DND-41 (cell line): Measurements from ENCODE around the gene TSPYL6.

Experiments
- ATAC-seq: fragments of 200-7000 bp; cut with Tn5 transposase; 3 replicates; pipeline ENCODE4 v1.9.1; 2021; ENCODE audit warnings: low read depth; ENCODE audit not compliant: insufficient read depth
- DNase-seq: peaks from one replicate; pipeline ENCODE4 v3.0.0-alpha.2; 2020
- H2AFZ ChIP-seq: 2 replicates; pipeline ENCODE4 v1.6.0; 2012; ENCODE audit warnings: low read depth, low read length
- H3K27ac ChIP-seq: 2 replicates; pipeline ENCODE4 v1.5.1; 2012; ENCODE audit warnings: low read length, inconsistent platforms
- H3K27me3 ChIP-seq: fragments of 200-600 bp; sonication (generic); 2 replicates; pipeline ENCODE4 v1.6.0; 2012; ENCODE audit warnings: low read length, mild to moderate bottlenecking, inconsistent platforms; ENCODE audit not compliant: insufficient read depth, poor library complexity
- H3K36me3 ChIP-seq: 2 replicates; pipeline ENCODE4 v1.5.1; 2012; ENCODE audit warnings: low read length, inconsistent platforms; ENCODE audit not compliant: insufficient read depth
- H3K4me1 ChIP-seq: 2 replicates; pipeline ENCODE4 v1.5.1; 2012; ENCODE audit warnings: mild to moderate bottlenecking, low read length; ENCODE audit not compliant: insufficient read depth
- H3K4me2 ChIP-seq: 2 replicates; pipeline ENCODE4 v1.6.0; 2012; ENCODE audit warnings: mild to moderate bottlenecking, moderate library complexity, low read length, inconsistent platforms; ENCODE audit not compliant: insufficient read depth
- H3K4me3 ChIP-seq, 2 experiments: fragments of 200-600 bp in 1 of 2; shearing (Covaris generic) in 1 of 2; 2 replicates each; pipeline ENCODE4 v1.5.1; 2012 to 2016; ENCODE audit warnings: inconsistent platforms in 2 of 2, low read length in 2 of 2, mild to moderate bottlenecking in 2 of 2, low read depth in 1 of 2, moderate library complexity in 1 of 2
- H3K79me2 ChIP-seq: 2 replicates; pipeline ENCODE4 v1.6.0; 2012; ENCODE audit warnings: low read length, inconsistent platforms; ENCODE audit not compliant: insufficient read depth
- H3K9ac ChIP-seq: 2 replicates; pipeline ENCODE4 v1.6.0; 2012; ENCODE audit warnings: low read depth, mild to moderate bottlenecking, inconsistent platforms, low read length, moderate library complexity
- H3K9me3 ChIP-seq: 2 replicates; pipeline ENCODE4 v1.5.1; 2012; ENCODE audit warnings: low read length, moderate library complexity, mild to moderate bottlenecking, inconsistent platforms; ENCODE audit not compliant: insufficient read depth, severe bottlenecking
- H4K20me1 ChIP-seq: 2 replicates; pipeline ENCODE4 v1.6.0; 2012; ENCODE audit warnings: low read length; ENCODE audit not compliant: insufficient read depth
- EZH2 ChIP-seq: IDR thresholded peaks from 3 replicates; pipeline ENCODE4 v1.6.1; 2012; ENCODE audit warnings: borderline replicate concordance, low read depth, mild to moderate bottlenecking, moderate library complexity, low read length, inconsistent platforms; ENCODE audit not compliant: severe bottlenecking
- TF ChIP-seq, protein P1 (sequence below): IDR thresholded peaks from 2 replicates; pipeline ENCODE4 v1.5.1; 2012; ENCODE audit warnings: borderline replicate concordance, low read length, moderate library complexity, mild to moderate bottlenecking; ENCODE audit not compliant: poor library complexity, severe bottlenecking; ENCODE audit errors: extremely low read depth

The TSPYL6 gene

GRCh38 chr2:54290356-54291025, 34.5 kb upstream of the TSPYL6 start:
- Histone ChIP-seq H3K36me3 (no peaks in the 10 kb centered on the region), H3K4me3 (no peak overlapping the region), H3K4me2 (no peak overlapping the region), H3K9ac (no peak overlapping the region), H2AFZ (no peak overlapping the region), H4K20me1 (no peaks in the 10 kb centered on the region), H3K27me3 (no peaks in the 10 kb centered on the region), H3K79me2 (no peaks in the 10 kb centered on the region), H3K9me3 (no peaks in the 10 kb centered on the region), H3K4me1 (no peaks in the 10 kb centered on the region), H3K27ac (no peak overlapping the region)
- DNase-seq (no peak), ATAC-seq (no peak)
- TF ChIP-seq, protein P1, sequence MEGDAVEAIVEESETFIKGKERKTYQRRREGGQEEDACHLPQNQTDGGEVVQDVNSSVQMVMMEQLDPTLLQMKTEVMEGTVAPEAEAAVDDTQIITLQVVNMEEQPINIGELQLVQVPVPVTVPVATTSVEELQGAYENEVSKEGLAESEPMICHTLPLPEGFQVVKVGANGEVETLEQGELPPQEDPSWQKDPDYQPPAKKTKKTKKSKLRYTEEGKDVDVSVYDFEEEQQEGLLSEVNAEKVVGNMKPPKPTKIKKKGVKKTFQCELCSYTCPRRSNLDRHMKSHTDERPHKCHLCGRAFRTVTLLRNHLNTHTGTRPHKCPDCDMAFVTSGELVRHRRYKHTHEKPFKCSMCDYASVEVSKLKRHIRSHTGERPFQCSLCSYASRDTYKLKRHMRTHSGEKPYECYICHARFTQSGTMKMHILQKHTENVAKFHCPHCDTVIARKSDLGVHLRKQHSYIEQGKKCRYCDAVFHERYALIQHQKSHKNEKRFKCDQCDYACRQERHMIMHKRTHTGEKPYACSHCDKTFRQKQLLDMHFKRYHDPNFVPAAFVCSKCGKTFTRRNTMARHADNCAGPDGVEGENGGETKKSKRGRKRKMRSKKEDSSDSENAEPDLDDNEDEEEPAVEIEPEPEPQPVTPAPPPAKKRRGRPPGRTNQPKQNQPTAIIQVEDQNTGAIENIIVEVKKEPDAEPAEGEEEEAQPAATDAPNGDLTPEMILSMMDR = no peak
- TF ChIP-seq EZH2 = no peak

GRCh38 chr2:54289917-54290316, 33.9 kb upstream of the TSPYL6 start:
- H3K9ac ChIP-seq = no peak overlapping the region
- H3K27ac ChIP-seq = no peak overlapping the region
- DNase-seq (no peak), ATAC-seq (no peak)
- H4K20me1 ChIP-seq = no peaks in the 10 kb centered on the region
- no peaks in the 10 kb centered on the region for H3K79me2 ChIP-seq
- H2AFZ ChIP-seq = no peak overlapping the region
- H3K27me3 ChIP-seq = no peaks in the 10 kb centered on the region
- H3K9me3 ChIP-seq = no peaks in the 10 kb centered on the region
- H3K4me2 ChIP-seq = no peak overlapping the region
- no peak for TF ChIP-seq EZH2
- TF ChIP-seq, protein P1 = no peak
- no peaks in the 10 kb centered on the region for H3K4me1 ChIP-seq
- H3K4me3 ChIP-seq = no peak overlapping the region
- H3K36me3 ChIP-seq = no peaks in the 10 kb centered on the region

GRCh38 chr2:54287532-54287931, 31.5 kb upstream of the TSPYL6 start:
- H3K36me3 ChIP-seq = no peaks in the 10 kb centered on the region
- no peaks in the 10 kb centered on the region for H4K20me1 ChIP-seq
- no peaks in the 10 kb centered on the region for H3K27me3 ChIP-seq
- H3K4me3 ChIP-seq = no peak overlapping the region
- DNase-seq = no peak
- H2AFZ ChIP-seq = no peak overlapping the region; the same call in 1 of the 2 replicates
- no peak overlapping the region for H3K27ac ChIP-seq
- no peak for ATAC-seq
- no peaks in the 10 kb centered on the region for H3K9me3 ChIP-seq
- no peak overlapping the region for H3K4me2 ChIP-seq
- no peaks in the 10 kb centered on the region for H3K79me2 ChIP-seq
- TF ChIP-seq, protein P1 = no peak
- no peak for TF ChIP-seq EZH2
- H3K9ac ChIP-seq = no peak overlapping the region
- peaks cover 4% of the 10 kb centered on the region; the same call in 1 of the 2 replicates for H3K4me1 ChIP-seq
